Transverse colon (tissue), 4 donors: ENCODE data around the gene MRS2.

Experiments
- EP300 ChIP-seq: sonication (generic); formaldehyde crosslinking; IDR thresholded peaks from one replicate; pipeline ENCODE4 v1.6.1; 2017; ENCODE audit warnings: antibody characterized with exemption, low read depth
- POLR2A ChIP-seq: fragments of 450-650 bp; IDR thresholded peaks from one replicate; pipeline ENCODE4 v1.6.1; 2016; ENCODE audit warnings: antibody characterized with exemption, mild to moderate bottlenecking, moderate library complexity
- POLR2AphosphoS5 ChIP-seq, 3 donors: sonication (generic); formaldehyde crosslinking; IDR thresholded peaks; one replicate each; pipeline ENCODE4 v1.6.1; 2016; ENCODE audit warnings: antibody characterized with exemption in 3 of 3
- TF ChIP-seq, protein P1 (sequence below), 5 experiments: fragments of 200-600 bp in 3 of 5; fragments of 450-650 bp in 2 of 5; sonication (generic) in 3 of 5; IDR thresholded peaks; 1 replicate in 2 of 5; 2 replicates in 3 of 5; pipeline ENCODE4 v1.5.1; 2016 to 2017; ENCODE audit warnings: antibody characterized with exemption in 5 of 5, inconsistent platforms in 3 of 5, mild to moderate bottlenecking in 2 of 5, moderate library complexity in 1 of 5

DNA sequence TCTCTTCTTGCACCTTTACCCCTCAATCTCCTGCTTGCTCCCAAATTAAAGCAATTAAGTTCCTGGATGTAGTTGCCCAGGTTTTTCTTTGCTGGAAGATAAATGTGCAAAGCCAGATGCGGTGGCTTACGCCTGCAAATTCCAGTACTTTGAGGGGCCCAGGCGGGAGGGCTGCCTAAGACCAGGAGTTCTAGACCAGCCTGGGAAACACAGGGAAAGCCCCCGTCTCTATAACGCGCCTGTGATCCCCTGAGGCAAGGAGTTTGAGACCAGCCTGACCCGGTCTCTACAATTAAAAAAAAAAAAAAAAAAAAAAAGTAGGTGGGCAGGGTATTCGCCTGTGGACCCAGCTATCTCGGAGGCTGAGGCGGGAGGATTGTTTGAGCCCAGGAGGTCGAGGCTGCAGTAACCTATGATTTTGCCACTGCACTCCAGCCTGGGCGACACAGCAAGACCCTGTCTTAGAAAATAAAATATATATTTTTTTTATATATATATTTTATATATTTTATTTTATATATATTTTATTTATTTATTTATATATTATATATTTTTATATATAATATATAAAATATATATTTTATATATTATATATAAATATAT, 44.4 kb upstream of the MRS2 start:
- TF ChIP-seq, protein P1, sequence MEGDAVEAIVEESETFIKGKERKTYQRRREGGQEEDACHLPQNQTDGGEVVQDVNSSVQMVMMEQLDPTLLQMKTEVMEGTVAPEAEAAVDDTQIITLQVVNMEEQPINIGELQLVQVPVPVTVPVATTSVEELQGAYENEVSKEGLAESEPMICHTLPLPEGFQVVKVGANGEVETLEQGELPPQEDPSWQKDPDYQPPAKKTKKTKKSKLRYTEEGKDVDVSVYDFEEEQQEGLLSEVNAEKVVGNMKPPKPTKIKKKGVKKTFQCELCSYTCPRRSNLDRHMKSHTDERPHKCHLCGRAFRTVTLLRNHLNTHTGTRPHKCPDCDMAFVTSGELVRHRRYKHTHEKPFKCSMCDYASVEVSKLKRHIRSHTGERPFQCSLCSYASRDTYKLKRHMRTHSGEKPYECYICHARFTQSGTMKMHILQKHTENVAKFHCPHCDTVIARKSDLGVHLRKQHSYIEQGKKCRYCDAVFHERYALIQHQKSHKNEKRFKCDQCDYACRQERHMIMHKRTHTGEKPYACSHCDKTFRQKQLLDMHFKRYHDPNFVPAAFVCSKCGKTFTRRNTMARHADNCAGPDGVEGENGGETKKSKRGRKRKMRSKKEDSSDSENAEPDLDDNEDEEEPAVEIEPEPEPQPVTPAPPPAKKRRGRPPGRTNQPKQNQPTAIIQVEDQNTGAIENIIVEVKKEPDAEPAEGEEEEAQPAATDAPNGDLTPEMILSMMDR (IDR thresholded peaks at IDR 0.05): no peak
- no peak for TF ChIP-seq POLR2AphosphoS5 (IDR thresholded peaks at IDR 0.05)
- no peak for TF ChIP-seq EP300
- no peak for TF ChIP-seq POLR2A
